ENCODE measurements around the gene CAP2.
"Not testable (repeated sequence)": the region's sequence is repeated elsewhere in the genome, so short reads cannot be mapped to it uniquely, and the experiment has no call there.

CAP2 gene

GRCh38 chr6:17504005-17504404 is 110.6 kb downstream of the CAP2 start:
- no peak for DNase-seq (ENCODE audit: low spot score)

GRCh38 chr6:17505062-17505476 is 111.7 kb downstream of the CAP2 start:
- no peak for DNase-seq (ENCODE audit: low spot score)

- DNase-seq (ENCODE audit: low spot score), result no peak
Observed at GRCh38 chr6:17505767-17506280, 112.4 kb downstream of the CAP2 start.

- DNase-seq (ENCODE audit: low spot score), result no peak
Observed at GRCh38 chr6:17506531-17506930, 113.1 kb downstream of the CAP2 start.

- no peak for DNase-seq (ENCODE audit: low spot score)
Observed at GRCh38 chr6:17506962-17507361, 113.6 kb downstream of the CAP2 start.

GRCh38 chr6:17511084-17511483 is 117.7 kb downstream of the CAP2 start:
- DNase-seq (ENCODE audit: low spot score), result no peak

- no peak for DNase-seq (ENCODE audit: low spot score)
Observed at GRCh38 chr6:17511580-17511979, 118.2 kb downstream of the CAP2 start.

- DNase-seq (ENCODE audit: low spot score), result no peak
Observed at GRCh38 chr6:17519120-17519519, 125.7 kb downstream of the CAP2 start.

- no peak for DNase-seq (ENCODE audit: low spot score)
Observed at GRCh38 chr6:17525637-17526036, 132.2 kb downstream of the CAP2 start.

- no peak for DNase-seq (ENCODE audit: low spot score)
Observed at GRCh38 chr6:17527076-17527475, 133.7 kb downstream of the CAP2 start.

- no peak for DNase-seq (ENCODE audit: low spot score)
Observed at GRCh38 chr6:17530321-17530835, 137.0 kb downstream of the CAP2 start.

- DNase-seq (ENCODE audit: low spot score), result no peak
Observed at GRCh38 chr6:17536586-17536985, 143.2 kb downstream of the CAP2 start.

- no peak for DNase-seq (ENCODE audit: low spot score)
Observed at GRCh38 chr6:17542243-17542642, 148.8 kb downstream of the CAP2 start.

- DNase-seq (ENCODE audit: low spot score), result not testable (repeated sequence)
Observed at GRCh38 chr6:17545681-17546080, 152.3 kb downstream of the CAP2 start.

GRCh38 chr6:17551383-17551958 is 158.1 kb downstream of the CAP2 start:
- no peak for DNase-seq (ENCODE audit: low spot score)

GRCh38 chr6:17552861-17553260 is 159.5 kb downstream of the CAP2 start:
- DNase-seq (ENCODE audit: low spot score), result no peak

- no peak for DNase-seq (ENCODE audit: low spot score)
Observed at GRCh38 chr6:17556014-17556413, 162.6 kb downstream of the CAP2 start.

GRCh38 chr6:17562636-17563035 is 169.2 kb downstream of the CAP2 start:
- DNase-seq (ENCODE audit: low spot score), result no peak

GRCh38 chr6:17565399-17565798 is 172.0 kb downstream of the CAP2 start:
- DNase-seq (ENCODE audit: low spot score), result no peak

- DNase-seq (ENCODE audit: low spot score), result no peak
Observed at GRCh38 chr6:17574866-17575560, 181.6 kb downstream of the CAP2 start.

GRCh38 chr6:17577059-17577458 is 183.7 kb downstream of the CAP2 start:
- no peak for DNase-seq (ENCODE audit: low spot score)

- no peak for DNase-seq (ENCODE audit: low spot score)
Observed at GRCh38 chr6:17580518-17581048, 187.2 kb downstream of the CAP2 start.

GRCh38 chr6:17581282-17581681 is 187.9 kb downstream of the CAP2 start:
- not testable (repeated sequence) for DNase-seq (ENCODE audit: low spot score)
